ENCODE measurements around the gene DRD1.

The DRD1 gene

DNA sequence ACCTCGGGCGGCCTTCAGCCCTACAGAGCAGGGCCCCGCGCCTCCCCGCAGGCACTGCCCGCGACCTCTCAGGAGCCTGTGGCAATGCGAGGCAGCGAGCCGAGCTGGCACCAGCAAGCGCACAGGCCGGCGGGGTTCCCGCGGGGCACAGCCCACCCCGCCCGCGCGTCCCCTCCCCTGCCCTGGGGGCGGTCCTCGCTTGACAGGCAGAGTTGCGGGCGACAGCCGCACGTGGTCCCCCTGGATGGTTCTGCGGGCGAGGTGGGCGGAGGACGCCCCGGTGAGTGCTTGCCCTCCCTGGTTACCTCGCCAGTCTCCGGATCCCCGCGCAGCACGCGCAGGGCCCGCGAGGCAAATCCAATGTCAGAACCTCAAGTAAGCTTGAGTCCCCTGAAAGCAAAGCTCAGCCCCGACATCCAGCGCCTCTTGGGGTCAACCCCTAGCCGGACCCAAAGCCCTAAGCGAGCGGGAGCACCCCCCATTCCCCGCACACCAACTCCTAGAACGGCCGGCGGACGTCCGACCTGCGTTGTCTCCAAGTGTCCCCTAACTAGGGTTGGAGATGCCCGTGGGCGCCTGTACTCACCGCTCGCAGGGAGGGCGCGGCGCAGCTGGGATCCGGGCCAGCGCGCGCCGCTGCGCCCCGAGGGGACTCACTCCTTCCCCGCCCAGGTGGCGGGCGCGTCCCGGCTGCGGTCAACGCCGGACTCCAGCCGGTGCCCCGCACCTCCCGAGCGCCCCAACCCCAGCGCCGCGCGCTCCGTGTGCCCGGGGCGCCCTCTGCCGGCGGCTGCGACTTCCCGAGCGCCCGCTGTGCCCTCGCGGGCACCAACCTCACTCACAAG lies at the start of gene DRD1:
Gene DRD1 (minus strand): TSS at position 123 of the 845 bp plus-strand sequence. CDS start 1,083 bp downstream, outside the sequence.
- DNase-seq (ENCODE audit: low read depth, low spot score): peak; percentile 79

GRCh38 chr5:175493726-175494125 lies 49.7 kb upstream of the DRD1 start:
- DNase-seq (ENCODE audit: low read depth, low spot score): no peak

DNA sequence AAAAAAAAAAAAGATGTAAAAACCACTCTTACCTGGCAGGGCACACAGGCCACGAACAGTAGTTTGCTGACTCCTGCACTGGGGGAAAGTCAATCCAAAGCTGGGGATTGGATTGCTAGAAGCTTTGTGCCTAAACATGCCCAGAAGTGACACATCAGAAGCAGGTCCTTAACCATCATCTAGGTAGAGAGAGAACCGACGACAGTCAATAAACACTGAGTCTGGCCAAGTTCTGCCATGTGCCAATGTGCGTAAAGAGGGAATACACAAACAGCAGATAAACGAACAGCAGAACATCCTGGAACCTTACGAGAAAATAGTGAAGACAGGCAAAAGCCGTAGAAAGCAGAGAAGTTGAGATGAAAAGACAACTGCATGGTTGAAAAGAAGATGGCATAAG lies 49.3 kb upstream of the DRD1 start:
- no peak for DNase-seq (ENCODE audit: low read depth, low spot score)

- DNase-seq (ENCODE audit: low read depth, low spot score): no peak
Measured at GRCh38 chr5:175491223-175491622, 47.2 kb upstream of the DRD1 start.

- no peak for DNase-seq (ENCODE audit: low read depth, low spot score)
Measured at GRCh38 chr5:175489693-175490443, 45.9 kb upstream of the DRD1 start.

DNA sequence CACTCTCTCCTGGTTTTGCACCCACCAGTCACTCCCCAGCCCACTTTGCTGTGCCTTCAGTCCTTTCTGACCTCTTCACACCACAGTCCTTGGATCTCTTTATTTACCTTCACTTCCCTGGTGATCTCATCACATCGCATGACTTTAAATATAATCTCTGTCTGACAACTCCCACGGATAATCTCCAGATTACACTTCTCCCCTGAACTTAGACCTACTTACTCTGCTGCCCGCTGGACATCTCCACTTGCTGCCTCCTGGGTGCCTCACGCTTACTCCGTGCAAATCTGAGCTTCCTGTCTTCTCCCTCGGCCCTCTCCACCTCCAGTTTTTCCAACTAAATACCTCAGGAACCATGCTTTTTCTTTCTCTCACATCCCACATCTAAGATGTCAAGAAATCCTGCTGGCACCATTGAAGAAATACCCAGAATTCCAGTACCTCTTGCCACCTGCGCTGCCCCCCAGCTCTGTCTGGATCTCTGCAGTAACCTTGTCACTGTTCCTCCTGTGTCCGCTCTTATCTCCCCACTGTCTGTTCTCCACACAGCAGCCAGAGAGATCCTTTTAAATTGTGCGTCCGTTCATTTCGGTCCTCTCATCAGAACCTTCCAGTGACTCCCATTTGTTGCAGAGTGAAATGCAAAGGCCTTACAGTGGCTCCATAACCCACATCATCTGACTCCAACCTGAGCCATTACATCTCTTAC lies 43.7 kb upstream of the DRD1 start:
- no peak for DNase-seq (ENCODE audit: low read depth, low spot score)

DNA sequence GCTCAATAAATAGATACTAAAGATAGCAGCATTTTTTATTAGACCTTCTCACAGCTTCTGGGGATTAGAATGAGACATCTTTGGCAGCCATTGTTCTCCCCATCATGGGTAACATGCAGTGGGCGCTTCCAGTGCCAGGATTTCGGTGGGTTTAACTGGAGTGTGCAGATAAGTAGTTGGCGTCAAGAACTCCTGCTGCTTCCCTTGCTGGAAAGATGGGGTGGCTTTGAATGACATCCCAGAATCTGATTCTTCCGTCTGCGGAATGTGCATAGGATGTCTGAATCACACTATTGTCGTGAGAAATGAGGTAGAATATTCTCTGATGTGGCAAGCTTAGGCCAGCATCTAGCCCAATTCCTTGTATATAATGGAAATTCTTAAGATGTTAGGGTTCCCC lies 41.6 kb upstream of the DRD1 start:
- no peak for DNase-seq (ENCODE audit: low read depth, low spot score)

- DNase-seq (ENCODE audit: low read depth, low spot score): no peak
Measured at GRCh38 chr5:175484829-175485228, 40.8 kb upstream of the DRD1 start.

DNA sequence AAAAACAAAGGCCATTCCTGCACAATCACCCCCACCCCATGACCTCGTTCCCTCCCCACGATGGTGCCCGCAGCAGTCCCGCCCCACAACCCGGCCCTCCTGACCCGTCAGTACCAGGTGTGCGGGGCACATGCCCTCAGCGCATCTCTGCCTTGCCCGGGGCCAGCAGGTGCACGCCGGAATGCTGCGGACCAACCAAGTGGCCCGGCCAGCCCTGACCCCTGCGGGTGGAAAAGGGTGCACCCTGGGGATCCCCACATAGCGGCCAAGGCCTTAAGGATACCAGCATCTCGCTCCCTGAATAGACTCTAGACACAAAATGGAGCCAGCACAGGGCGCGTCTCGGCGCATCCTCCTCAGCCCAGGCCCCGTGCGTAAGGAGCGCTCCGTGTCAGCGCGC lies 40.3 kb upstream of the DRD1 start:
- no peak for DNase-seq (ENCODE audit: low read depth, low spot score)

- DNase-seq (ENCODE audit: low read depth, low spot score): no peak
Measured at GRCh38 chr5:175483337-175483736, 39.4 kb upstream of the DRD1 start.

GRCh38 chr5:175479125-175479881 lies 35.3 kb upstream of the DRD1 start:
- peak; percentile 26 for DNase-seq (ENCODE audit: low read depth, low spot score)

- peak; percentile 73 for DNase-seq (ENCODE audit: low read depth, low spot score)
Measured at GRCh38 chr5:175478384-175479124, 34.6 kb upstream of the DRD1 start, which contains the start of gene SFXN1. Gene SFXN1, plus strand, starts transcription at chr5:175478560. Its CDS starts 13,544 bp downstream, at chr5:175492104.

DNA sequence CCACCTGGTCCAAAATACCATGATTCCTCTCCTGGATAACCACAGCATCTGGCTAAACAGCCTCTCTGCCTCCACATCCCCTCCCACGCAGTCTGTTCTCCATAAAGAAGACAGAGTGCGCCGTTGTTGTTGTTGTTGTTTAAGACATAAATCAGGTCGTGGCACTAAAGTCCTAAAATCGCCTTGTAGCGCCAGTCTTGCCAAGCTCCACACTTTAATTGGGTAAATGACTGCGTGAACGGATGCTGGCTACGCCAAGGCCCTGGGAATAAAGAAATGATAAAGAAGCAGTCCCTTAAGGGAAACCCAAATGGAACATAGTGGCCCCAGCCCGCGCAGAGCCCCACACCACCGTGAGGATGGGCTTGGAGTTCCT lies 34.0 kb upstream of the DRD1 start:
- no peak for DNase-seq (ENCODE audit: low read depth, low spot score)

DNA sequence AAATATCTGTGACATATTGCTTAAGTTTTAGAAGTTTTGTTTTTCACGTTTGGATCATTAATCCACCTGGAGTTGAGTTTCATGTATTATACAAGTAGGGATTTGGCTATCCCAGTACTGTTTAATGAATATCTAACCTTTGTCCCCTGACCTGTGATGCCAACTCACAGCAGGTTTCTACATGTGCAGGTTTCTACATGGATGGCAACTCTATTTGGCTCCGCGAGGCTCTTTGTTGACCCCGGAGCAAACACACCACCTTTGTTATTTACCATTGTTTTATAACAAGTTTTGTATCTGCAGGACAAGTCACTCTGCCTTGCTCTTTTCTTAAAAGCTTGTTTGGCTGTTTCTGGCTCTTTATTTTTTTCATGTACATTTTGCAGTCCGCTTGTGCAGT lies 33.5 kb upstream of the DRD1 start:
- DNase-seq (ENCODE audit: low read depth, low spot score): no peak

GRCh38 chr5:175475248-175475647 lies 31.3 kb upstream of the DRD1 start:
- no peak for DNase-seq (ENCODE audit: low read depth, low spot score)

DNA sequence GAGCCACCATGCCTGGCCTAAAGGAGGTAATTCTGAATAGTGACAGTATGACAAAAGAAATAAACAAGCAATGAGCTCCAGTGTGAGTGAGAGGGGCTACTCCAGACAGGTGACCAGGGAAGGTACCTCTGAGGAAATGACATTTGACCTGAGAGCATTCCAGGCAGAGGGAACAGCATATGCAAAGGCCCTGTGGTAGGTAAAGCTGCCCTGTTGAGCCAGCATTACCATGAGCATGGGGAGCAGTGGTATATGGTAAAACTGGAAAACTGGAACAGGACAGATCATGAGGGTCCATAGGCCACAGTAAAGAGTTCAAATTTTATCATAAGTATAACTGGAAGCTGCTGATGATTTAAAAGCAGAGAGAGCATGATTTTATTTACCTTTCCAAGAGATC lies 28.4 kb upstream of the DRD1 start:
- no peak for DNase-seq (ENCODE audit: low read depth, low spot score)

DNA sequence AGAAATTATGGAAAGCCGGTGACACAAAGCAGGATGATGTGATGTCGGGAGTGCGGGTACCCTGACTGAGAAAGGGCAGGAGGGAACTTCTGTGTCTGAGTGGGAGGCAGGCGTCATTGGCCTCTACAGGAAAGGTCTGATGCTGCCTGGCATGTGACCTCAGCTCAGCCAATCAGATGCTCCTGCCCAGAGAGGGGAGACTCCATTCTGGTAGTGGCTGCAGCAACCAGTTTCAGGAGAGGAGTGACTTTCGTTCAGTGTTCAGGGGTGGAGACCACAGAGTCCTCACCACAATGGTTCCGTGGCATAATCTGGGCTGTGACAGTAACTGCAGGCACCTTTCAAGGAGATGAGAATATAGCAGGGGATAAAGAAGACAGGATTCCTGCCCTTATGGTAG lies 27.6 kb upstream of the DRD1 start:
- no peak for DNase-seq (ENCODE audit: low read depth, low spot score)

- DNase-seq (ENCODE audit: low read depth, low spot score): no peak
Measured at GRCh38 chr5:175471196-175471595, 27.2 kb upstream of the DRD1 start.

GRCh38 chr5:175470781-175471180 lies 26.8 kb upstream of the DRD1 start:
- no peak for DNase-seq (ENCODE audit: low read depth, low spot score)

DNA sequence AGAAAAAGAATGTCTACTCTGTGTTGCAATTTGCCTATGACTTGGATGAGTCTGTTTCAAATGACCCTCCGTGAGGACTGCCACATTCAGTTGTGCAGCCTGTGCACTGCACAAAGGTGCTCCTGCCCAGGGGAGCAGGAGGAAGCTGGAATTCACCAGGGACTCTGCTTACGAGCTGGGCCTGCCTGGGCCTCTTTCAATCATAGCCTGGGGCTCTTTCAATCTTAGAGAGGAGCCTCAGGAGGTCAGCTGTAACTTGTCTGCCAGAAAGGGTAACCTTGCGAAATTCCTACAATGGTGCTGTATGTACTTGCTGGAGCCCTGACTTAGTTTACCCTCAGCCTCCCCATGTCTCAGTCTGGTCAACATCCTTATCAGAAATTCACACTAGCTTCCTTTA lies 25.9 kb upstream of the DRD1 start:
- DNase-seq (ENCODE audit: low read depth, low spot score): peak; percentile 55

DNA sequence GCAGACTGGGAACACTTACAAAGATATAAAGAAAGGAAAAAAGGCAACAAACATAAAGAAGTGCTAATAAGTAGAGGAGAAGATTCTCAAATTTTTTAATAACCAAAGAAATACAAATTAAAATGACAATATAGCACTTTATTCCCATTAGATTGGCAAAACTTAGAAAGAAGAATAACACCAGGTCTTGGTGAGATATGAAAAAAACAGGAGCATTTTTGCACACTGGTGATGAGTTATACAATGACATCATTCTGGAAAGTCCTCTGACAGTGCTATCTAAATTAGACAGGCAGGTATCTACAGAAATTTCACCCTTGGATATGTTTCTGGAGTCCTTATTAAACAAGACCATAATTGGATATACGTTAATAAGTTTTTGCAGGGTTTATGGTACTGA lies 24.9 kb upstream of the DRD1 start:
- DNase-seq (ENCODE audit: low read depth, low spot score): no peak
